Peyer's patch (tissue), 4 donors: ENCODE data around the gene MTMR2.

Experiments
- CTCF ChIP-seq, 6 experiments: fragments of 450-650 bp in 4 of 6; fragments of 200-600 bp in 2 of 6; sonication (generic) in 1 of 6; IDR thresholded peaks; one replicate each; pipeline ENCODE4 v1.5.1; 2017 to 2019; ENCODE audit warnings: antibody characterized with exemption in 6 of 6, mild to moderate bottlenecking in 3 of 6, moderate library complexity in 1 of 6
- POLR2A ChIP-seq, 2 donors: fragments of 450-650 bp; IDR thresholded peaks; one replicate each; pipeline ENCODE4 v1.5.1; 2017; ENCODE audit warnings: antibody characterized with exemption in 2 of 2, mild to moderate bottlenecking in 2 of 2, moderate library complexity in 2 of 2

- TF ChIP-seq CTCF (IDR thresholded peaks at IDR 0.05) (no peak), POLR2A (IDR thresholded peaks at IDR 0.05) (no peak)
Observed at GRCh38 chr11:95920460-95921105, 3.3 kb downstream of the MTMR2 start.
